IPS DF 19.7 (cell line): ENCODE measurements around the gene LINGO3.

Source experiments
- DNase-seq: peaks from one replicate; pipeline ENCODE4 v3.0.0-alpha.2; 2013; ENCODE audit warnings: low read depth, low spot score

LINGO3 gene

GRCh38 chr19:2266183-2266993, 41.6 kb downstream of the LINGO3 start:
- no peak for DNase-seq

DNA sequence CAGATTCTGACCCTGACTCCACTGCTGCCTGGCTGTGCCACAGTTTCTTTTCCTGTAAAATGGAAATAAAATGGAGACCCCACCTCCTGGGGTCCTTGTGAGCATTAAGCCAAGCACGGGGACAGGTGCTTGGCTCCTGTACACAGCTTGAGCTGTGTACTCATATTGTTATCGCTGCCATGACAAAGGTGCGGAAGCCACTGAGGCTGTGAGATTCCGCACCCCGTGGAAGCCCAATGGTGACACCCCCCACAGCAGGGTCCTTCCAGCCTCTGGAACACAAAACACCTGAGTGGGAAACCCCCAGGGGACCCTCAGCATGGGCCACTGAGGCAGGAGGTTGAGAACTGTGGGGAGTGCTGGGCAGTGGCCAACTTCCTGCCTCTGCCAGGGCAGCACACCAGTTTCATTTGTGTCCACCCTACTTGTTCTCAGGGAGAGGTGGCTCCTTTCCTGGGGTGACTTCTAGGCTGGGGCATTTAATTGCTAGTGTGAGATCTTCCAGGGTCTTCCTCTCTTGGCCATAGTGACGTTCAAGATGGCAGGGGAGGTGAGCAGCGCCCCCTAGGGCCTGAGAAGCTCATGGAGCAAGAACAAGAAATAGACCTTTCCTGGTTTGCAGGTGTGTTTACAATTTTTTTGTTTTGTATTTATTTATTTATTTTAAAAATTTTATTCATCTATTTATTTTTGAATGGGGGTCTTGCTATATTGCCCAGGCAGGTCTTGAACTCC, 46.3 kb downstream of the LINGO3 start:
- no peak for DNase-seq

DNA sequence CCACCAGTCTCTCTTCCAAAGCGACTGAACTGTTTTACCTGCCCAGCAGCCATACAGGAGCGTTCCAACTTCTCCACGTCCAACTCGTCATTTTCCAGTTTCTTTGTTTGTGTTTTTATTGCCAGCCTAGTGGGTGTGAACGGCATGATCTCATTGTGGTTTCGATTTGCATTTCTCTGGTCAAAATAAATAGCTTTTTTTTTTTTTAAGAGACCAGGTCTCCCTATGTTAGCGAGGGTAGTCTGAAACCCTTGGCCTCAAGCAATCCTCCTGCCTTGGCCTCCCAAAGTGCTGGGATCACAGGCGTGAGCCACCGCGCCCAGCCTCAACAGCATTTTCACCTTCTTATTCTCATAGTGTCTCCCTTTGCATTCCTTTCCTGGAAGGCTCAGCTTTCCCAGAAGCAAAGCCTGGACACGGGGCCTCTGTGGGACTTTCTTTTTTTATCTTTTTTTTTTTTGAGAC, 47.6 kb downstream of the LINGO3 start:
- DNase-seq: no peak

GRCh38 chr19:2259336-2259735, 48.6 kb downstream of the LINGO3 start:
- DNase-seq: no peak
